Left renal cortex interstitium (tissue), 4 donors: ENCODE data around the gene SMAD7. TPM values are rescaled to one million over a fixed set of nuclear protein-coding genes. Genes with fewer than 3 reads are reported as not detected.

ENCODE experiments used
- DNase-seq, 4 donors: peaks; one replicate each; pipeline ENCODE4 v3.0.0-alpha.2; 2013; ENCODE audit warnings: low read depth in 4 of 4, low spot score in 2 of 4, missing footprints in 1 of 4
- polyA plus RNA-seq, 4 donors: library from polyadenylated mRNA; unstranded; fragments of 120-200 nt; gene quantifications; one replicate each; pipeline ENCODE4 v1.2.1, GENCODE V29; 2013; ENCODE audit not compliant: insufficient read length in 4 of 4

The SMAD7 gene
- polyA plus RNA-seq, 4 donors, result 65.0 to 79.4 (median 70.0) TPM

- DNase-seq, result no peak
Measured at GRCh38 chr18:48932822-48933510, 17.8 kb downstream of the SMAD7 start.

- DNase-seq, result no peak
Measured at GRCh38 chr18:48932462-48932818, 18.3 kb downstream of the SMAD7 start.

- DNase-seq, result no peak
Measured at GRCh38 chr18:48931680-48932461, 18.9 kb downstream of the SMAD7 start.

- no peak for DNase-seq
Measured at GRCh38 chr18:48930926-48931325, 19.8 kb downstream of the SMAD7 start.

GRCh38 chr18:48929941-48930713 is 20.6 kb downstream of the SMAD7 start:
- DNase-seq, result peak in 1 of 4 donors; percentile 87

GRCh38 chr18:48929212-48929612 is 21.6 kb downstream of the SMAD7 start:
- no peak for DNase-seq

GRCh38 chr18:48928787-48929186 is 22.0 kb downstream of the SMAD7 start:
- DNase-seq, result no peak

- no peak for DNase-seq
Measured at GRCh38 chr18:48927286-48928080, 23.3 kb downstream of the SMAD7 start.

- no peak for DNase-seq
Measured at GRCh38 chr18:48926420-48926857, 24.3 kb downstream of the SMAD7 start.

GRCh38 chr18:48925491-48925780 is 25.3 kb downstream of the SMAD7 start:
- no peak for DNase-seq

GRCh38 chr18:48924630-48925490 is 25.9 kb downstream of the SMAD7 start:
- no peak for DNase-seq

GRCh38 chr18:48923746-48924629 is 26.8 kb downstream of the SMAD7 start:
- DNase-seq, result no peak

GRCh38 chr18:48922801-48923730 is 27.7 kb downstream of the SMAD7 start:
- DNase-seq, result peak in 1 of 4 donors; percentile 75

GRCh38 chr18:48922226-48922800 is 28.5 kb downstream of the SMAD7 start:
- DNase-seq, result no peak

GRCh38 chr18:48921305-48922225 is 29.2 kb downstream of the SMAD7 start:
- no peak for DNase-seq

GRCh38 chr18:48920408-48921038 is 30.2 kb downstream of the SMAD7 start:
- DNase-seq, result no peak
